Measurements from ENCODE around the gene PARVA.

GRCh38 chr11:12343526-12343925, 33.8 kb upstream of the PARVA start:
- TF ChIP-seq POLR2A (IDR thresholded peaks at IDR 0.05; ENCODE audit: low read depth, low read length): no peak
- TF ChIP-seq TAF1 (IDR thresholded peaks at IDR 0.05; ENCODE audit: low read depth, low read length): no peak
- TF ChIP-seq POLR2AphosphoS5 (IDR thresholded peaks at IDR 0.05; ENCODE audit: low read depth, low read length): no peak
- no peak for TF ChIP-seq SPI1 (IDR thresholded peaks at IDR 0.05; ENCODE audit: low read depth, low read length)

All from GM12891 (cell line).